GM21717 (cell line): ENCODE measurements around the gene MYO7A.

Experiments
- ATAC-seq: cut with Tn5 transposase; IDR thresholded peaks from one replicate; pipeline ENCODE4 v1.9.1; 2021; ENCODE audit warnings: mild to moderate bottlenecking, moderate library complexity; ENCODE audit not compliant: unreplicated experiment

Gene MYO7A

DNA sequence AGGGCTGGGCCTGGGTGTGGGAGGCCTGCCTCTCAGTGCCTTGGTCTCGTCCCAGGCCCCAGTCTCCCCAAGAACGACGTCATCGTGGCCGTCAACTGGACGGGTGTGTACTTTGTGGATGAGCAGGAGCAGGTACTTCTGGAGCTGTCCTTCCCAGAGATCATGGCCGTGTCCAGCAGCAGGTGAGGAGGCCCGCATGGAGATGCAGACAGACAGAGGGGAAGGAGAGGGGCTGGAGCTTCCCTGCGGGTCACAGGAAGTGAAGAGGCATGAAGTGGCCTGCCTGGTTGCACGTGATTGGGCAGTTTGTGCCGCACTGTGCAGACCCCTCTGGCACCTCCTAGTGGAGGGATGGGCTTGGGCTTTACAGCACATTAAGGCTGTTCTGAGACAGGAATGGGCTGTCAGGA is 70.4 kb downstream of the MYO7A start:
- no peak for ATAC-seq

DNA sequence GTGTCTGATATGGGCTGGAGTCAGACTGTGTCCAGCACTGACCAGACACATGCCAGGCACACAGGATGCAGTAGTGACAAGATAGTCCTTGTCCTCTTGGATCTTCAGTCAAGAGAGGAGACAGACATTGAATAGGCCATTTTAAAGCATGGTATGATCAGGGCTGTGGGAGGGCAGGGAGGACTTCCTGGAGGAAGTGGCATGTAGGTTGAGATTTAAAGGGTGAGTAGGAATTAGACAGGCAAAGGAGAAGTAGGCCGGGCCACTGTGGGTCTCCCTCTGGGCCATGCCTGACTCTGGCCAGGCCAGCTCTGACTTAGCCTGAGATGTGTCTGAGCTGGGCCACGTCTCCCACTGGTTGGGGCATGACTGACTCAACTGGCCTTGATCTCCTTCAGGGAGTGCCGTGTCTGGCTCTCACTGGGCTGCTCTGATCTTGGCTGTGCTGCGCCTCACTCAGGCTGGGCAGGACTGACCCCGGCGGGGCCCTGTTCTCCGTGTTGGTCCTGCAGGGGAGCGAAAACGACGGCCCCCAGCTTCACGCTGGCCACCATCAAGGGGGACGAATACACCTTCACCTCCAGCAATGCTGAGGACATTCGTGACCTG is 71.2 kb downstream of the MYO7A start:
- no peak for ATAC-seq

DNA sequence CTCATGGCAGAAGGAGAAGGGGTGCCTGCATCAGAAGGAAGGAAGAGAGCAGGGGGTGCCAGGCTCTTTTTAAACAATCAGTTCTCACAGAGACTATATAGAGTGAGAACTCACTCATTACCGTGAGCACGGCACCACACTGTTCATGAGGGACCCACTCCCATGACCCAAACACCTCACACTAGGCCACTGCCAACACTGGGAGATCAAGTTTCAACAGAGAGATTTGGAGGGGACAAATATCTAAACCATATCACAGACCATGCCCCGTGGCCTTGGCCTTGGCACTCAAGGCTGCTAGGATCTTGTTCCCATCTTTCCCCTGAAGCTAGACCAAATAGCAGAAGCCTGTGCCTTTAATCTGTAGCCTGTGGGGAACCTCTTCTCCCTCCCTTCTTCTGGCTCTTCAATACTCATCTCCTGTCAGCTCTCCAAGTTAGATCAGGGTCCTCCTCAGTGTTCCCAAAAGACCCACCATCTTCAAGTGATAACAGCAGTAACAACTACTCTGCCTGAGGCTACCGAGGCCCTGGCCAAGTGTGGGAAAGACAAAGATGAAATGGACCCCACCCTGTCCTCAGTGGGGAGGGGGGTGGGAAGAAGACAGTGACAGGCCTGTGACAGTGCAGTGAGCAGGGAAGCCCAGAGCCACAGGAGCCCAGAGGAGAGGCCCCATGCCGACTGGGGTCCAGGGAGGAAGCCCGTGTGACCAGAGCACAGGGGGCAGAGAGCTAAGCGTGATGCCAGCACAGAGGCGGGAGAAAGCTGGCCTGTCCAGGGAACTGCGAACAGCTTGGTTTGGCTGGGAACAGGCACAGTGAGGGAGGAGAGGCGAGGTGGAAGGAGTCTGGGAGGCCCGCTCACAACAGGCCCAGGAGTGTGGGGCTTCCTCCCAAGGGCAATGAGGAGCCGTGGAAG is 72.6 kb downstream of the MYO7A start:
- no peak for ATAC-seq

DNA sequence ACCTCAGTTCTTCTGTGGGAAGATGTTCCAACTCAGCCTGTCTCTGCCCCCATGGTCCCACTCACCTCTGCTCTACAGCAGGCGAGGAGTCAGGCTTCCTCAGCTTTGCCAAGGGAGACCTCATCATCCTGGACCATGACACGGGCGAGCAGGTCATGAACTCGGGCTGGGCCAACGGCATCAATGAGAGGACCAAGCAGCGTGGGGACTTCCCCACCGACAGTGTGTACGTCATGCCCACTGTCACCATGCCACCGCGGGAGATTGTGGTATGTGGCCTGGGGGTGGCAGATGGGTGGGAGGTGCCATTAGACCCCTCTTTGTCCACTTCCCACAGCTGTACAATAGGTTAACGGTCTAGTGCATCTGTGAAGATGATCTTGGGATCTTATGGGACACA is 73.3 kb downstream of the MYO7A start:
- no peak for ATAC-seq

DNA sequence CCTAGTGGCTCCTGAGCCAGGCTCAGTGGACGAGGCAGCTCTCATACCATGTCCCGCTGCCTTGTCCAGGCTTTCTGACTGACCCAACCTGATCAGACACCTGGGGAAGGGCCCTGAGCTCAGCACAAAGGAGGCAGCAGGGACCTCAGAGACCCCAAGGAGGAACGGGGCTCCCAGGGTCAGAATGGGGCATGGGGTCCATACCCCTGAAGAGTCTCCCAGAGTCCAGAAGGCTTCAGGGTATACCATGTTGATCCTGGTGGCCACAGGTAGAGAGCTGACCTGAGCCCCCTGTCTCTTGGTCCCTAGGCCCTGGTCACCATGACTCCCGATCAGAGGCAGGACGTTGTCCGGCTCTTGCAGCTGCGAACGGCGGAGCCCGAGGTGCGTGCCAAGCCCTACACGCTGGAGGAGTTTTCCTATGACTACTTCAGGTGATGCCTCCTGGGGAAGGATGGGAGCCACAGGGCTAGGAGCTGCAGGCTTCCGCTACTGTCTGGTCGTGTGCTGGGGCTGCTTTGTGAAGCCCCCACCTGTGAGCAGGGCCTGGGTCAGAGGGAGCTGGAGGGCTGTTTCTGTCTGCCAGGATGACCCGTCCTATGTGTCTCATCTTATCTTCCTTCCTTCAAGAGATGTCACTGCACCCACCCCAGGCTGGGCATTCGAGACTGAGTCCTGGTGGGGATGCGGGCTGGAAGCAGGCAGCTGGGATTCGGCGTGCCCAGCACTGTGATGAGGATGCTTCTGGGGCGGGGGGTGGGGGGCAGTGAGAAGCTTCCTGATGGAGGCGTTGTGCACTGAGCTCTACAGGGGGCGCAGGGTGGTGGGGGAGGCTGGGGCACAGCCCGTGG is 74.2 kb downstream of the MYO7A start:
- ATAC-seq: no peak

DNA sequence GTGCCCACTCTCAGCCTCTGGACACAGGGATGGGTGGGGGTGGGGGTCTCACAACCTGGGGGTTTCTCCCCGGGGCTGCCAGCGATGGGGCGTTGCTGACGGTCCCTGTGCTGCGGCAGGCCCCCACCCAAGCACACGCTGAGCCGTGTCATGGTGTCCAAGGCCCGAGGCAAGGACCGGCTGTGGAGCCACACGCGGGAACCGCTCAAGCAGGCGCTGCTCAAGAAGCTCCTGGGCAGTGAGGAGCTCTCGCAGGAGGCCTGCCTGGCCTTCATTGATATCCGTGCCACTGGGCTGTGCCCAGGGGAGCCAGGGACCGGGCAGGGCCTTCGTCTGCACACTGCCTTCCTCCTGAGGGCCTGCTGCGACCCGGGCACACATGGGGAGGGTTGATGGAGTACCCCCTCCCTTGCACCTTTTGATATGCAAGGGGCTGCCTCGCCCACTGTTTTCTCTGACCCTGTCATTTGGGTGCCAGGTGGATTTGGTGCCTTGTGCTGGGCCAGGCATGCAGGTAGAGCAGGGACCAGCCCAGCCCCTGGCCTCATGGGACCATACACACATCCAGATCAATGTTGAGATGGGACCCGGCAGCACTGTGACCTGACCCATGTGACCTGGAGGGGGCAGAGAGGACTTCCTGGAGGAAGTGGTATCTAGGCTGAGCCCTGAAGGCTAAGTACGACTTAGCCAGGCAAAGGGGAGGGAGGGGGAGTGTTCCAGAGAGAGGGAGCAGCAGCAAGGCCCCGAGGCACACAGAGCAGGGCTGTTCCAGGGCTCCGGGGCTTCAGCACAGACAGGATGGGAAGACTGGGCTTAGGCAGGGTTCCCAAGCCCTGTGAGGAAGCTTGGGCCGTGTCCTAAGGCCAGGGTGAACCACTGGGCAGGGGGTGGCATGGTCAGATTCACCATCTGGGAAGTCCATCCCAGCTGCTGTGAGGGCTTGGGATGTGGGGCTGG is 75.2 kb downstream of the MYO7A start:
- no peak for ATAC-seq

DNA sequence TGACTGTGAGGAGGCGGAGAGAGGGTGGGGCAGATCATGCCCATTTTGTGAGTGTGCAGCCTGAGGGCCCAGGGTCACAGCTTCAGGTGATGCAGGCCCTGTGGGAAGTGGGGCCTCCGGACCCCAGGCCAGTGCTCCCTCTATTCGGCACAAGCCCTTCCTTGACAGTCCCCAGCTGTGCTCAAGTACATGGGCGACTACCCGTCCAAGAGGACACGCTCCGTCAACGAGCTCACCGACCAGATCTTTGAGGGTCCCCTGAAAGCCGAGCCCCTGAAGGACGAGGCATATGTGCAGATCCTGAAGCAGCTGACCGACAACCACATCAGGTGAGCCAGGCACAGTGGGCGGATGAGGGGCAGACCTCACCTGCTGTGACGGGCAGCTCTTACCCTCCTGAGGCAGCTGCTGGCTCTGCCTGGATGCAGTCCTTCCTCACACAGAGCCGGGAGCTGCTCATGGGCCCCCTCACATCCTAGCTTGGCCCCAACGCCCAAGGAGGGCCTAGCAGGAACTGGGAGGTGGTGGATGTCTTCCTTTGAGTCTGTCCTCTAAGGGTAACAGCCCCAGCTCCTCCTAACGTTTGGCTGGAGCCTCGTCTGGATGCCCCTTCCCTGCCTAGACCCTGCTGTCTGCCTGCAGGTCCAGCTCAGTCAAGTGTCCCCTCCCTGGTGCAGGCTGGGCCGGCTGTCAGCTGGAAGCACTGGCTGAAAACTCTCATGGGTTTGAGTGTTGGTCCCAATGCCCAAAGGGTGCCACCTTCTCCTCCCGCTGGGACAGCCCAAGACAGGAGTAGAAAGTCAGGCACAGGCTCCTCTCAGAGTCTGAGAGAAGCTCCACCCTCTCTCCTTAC is 76.1 kb downstream of the MYO7A start:
- ATAC-seq: no peak

DNA sequence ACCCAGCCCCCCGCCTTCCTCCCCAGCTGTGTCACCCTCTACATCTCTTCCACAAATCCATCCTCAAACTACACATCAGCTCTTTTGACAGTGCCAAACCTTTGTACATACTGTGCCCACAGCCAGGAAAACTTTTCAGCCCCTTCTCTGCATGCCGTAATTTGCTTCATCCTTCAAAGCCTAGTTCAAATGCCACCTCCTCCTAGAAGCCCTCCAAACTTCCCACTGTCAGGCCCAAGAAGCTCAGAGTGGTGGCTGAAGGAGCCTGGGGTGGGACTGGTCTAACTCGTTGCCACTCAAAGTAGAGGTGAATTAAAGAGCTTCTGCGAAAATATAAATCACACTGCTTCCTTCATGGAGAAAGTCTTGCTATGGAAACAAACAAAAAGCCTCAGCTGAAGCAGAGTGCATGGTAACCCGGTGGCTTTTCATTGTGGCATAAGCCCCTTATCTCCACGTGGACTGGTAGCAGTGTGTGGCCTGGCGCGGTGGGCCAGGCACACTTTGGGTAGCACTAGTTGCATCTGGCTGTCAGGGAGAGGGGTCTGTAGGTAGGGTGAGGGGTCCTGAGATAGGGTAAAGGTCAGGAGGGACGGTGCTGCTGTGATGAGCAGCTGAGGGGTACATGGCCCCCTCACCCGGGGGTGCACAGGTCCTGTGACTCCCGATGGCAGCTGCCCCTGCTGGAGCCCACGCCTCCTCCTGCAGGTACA is 76.9 kb downstream of the MYO7A start:
- no peak for ATAC-seq

DNA sequence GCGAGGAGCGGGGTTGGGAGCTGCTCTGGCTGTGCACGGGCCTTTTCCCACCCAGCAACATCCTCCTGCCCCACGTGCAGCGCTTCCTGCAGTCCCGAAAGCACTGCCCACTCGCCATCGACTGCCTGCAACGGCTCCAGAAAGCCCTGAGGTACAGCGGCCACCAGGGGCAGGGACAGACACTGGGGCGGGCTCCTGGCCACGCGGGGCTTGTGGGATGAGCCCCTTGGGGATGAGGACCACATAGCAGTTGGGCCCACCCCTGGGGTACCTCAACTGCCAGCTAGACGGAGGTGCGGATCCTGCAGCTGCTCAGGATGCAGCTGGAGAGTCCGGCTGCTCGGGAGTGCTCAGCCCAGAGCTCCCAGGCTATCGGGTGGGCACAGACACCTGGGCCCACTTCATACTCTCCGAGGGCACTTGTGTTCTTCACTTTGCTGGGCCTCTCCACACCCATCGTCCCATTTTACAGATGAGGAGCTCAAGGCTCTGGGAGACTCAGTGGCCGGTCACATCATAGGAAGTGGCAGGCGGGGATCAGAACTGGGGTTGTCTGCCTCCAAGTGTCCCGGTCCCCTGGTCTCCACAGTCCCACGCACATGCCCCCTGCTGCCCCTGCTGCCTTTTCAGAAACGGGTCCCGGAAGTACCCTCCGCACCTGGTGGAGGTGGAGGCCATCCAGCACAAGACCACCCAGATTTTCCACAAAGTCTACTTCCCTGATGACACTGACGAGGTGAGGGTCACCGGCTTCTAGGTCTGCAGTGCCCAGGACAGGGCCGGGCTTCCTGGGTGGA is 77.6 kb downstream of the MYO7A start:
- no peak for ATAC-seq

DNA sequence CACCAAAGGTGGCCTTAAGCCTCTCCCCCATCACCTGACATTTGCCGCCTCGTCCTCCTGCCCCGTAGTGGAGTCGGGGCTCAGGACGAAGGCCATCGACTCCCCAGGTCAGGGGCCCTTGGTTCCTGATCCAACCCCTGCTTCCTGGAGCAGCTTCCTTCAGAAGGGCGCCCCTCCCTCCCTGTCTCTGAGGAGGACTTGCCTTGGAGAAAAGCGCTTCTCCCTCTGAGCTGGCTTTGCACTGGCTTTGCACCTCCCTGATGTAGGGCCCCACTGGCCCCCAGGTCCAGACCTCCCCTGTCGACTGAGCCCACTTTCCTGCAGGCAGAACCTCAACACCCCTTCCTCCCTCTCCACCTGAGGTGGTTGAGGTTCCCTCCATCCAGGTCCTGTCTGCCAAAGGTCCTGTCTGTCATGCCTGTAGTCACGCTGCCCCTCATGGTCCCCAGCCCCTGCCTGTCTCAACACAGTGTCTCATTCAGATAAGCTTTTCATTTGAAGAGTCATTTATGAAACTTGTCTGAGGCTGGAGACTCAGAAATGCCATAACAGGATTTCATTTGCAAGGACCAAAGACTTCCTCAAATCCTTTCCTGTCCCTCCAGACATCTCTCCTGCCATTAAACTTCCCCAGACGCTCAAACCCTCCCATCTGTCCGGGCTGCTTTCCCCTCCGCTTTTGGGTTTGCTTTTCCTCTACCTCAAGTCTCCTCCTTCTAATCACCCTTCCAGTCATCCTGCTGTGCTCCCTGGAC is 78.4 kb downstream of the MYO7A start:
- ATAC-seq: no peak

DNA sequence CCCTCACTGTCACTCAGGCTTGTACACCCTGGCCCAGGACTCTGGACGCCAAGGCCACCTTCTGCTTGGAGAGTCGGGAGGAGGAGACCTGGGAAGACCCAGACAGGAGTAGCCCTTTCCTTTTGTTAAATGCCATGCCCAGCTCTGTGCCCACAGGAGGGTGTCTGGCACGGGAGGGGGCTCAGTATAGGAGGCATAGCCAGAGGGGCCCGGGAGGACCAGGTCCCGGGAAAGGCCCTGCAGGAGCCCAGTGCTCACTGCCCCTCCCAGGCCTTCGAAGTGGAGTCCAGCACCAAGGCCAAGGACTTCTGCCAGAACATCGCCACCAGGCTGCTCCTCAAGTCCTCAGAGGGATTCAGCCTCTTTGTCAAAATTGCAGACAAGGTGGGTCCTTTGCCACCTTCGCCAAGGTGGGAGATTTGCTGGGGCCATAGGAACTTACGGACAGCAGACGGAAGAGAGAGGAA is 79.0 kb downstream of the MYO7A start:
- no peak for ATAC-seq

DNA sequence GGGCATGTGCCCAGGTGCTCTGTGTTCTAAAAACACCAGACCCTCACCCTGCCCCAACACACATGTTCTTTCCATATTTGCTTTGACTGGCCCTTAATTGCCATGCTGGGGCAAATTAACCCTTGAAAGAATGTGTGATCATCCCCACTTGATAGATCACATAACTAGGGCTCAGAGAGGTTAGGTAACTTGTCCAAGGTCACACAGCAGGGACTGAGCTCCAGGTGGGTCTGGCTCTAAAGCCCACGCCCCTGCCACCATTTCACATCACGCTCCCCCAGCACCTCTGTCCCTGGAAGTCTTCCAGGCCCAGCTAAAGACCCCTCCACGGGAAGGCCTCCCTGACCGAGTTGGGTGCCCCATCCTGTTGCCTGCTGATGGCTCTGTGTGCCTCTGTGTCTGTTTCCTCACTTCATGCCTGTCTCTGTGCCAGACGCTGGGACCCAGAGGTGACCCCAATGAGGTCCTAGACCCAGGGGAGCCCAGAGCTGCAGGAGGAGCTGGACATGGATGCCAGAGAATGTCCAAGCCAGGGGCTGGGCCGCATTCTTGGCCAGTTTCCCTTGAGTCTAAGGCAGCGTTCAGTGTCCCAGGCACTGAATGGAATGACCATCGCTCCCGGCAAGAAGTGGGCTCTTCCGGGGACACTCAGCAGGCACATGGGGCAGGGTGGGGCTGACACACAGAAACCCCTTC is 79.7 kb downstream of the MYO7A start:
- no peak for ATAC-seq

DNA sequence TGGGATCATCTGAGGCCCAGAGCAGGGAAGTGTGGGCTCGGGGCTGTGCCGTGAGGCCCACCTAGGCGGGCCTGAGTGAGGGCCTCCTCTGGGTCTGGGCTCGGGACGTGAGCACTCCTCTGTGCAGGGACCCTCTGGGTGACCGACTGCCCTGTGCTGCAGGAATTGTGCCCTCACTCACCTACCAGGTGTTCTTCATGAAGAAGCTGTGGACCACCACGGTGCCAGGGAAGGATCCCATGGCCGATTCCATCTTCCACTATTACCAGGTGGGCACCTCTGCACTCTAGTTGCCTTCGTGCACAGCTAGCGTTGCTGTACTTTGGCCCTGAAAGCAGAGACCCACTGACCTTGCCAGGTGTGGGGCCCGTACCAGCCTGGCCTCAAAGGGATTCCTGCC is 80.5 kb downstream of the MYO7A start:
- no peak for ATAC-seq

DNA sequence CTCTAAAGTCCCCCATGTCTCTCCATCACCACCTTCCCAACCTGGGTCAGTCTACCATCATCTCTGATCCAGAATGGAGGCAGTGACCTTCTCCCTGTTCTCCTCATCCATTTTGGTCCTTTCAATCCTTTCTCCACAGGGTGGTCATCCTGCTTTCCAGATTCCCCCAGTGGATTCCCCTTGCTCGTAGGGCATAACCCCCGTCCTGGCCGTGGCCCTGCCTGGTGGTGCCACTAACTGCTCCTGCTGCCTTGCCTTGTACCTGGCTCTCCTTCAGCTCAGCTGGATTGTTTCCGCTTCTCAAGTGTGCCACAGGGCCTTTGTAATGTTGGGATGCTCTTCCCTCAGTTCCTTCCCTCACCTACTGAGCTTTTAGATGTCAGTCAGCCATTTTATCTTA is 81.6 kb downstream of the MYO7A start:
- no peak for ATAC-seq

DNA sequence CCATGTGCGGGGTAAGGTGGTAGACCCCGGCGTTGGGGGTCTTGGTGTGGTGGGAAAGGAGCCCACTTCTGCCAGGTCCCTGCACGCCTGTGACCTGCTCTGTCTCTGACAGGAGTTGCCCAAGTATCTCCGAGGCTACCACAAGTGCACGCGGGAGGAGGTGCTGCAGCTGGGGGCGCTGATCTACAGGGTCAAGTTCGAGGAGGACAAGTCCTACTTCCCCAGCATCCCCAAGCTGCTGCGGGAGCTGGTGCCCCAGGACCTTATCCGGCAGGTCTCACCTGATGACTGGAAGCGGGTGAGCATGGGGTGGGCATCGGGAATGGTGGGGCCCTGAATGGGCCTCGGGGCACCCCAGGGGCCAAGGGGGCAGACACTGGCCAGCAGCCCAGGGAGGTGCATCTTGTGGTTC is 83.0 kb downstream of the MYO7A start:
- ATAC-seq: no peak

DNA sequence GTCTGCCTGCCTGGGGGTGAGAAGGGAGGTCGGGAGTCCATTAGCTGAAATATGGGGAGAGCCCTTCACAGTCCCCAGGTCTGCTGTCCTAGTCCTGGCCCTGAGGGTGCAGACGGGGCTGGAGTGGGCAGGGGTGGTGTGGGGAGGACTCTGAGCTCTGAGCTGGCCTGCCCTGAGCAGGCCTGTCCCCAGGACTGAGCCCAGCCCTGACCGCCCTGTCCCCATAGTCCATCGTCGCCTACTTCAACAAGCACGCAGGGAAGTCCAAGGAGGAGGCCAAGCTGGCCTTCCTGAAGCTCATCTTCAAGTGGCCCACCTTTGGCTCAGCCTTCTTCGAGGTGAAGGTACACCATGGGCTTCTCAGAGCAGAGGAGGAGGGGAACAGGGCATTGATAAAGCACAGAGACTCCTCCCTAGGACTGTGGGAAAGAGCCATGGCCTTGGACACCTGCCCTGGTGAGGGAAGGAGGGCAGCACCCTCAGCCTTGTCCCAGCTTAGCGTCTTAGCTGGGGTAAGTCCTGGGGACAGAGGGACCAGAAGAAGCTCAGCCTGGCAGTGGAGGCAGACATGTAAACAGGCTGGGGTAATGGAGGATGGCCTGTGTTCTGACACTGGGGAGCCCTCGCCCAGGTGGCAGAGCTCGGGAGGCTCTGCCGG is 83.7 kb downstream of the MYO7A start:
- no peak for ATAC-seq
